ENCODE results near the gene TMEM179. TPM values are rescaled to one million over a fixed set of nuclear protein-coding genes. Genes with fewer than 3 reads are reported as not detected.

TMEM179 gene
- total and polyA plus RNA-seq, 2 of the 8 experiments (the other 6 are each of a cell fraction or from before 2014, with no cell fraction given), result 2.9 to 4.0 TPM

- FAIRE-seq (no peak), DNase-seq (ENCODE audit: low read depth in 1 of 2, low spot score in 2 of 2) (no peak)
- Histone ChIP-seq H3K56ac (replicated peaks; ENCODE audit: insufficient read length, low read depth, low read length) (no peak overlapping the region), H3K14ac (ENCODE audit: insufficient read length) (no peak overlapping the region), H2AFZ (ENCODE audit: low read length) (no peak overlapping the region), H3K4me1 (replicated peaks in 1 of 4; ENCODE audit: control insufficient read depth in 3 of 4, insufficient read depth in 4 of 4, low read length in 3 of 4) (no peaks in the 10 kb centered on the region; a peak in 1 of 7 replicates), H3K4me2 (ENCODE audit: insufficient read depth in 1 of 2, low read depth in 2 of 2, low read length in 2 of 2) (no peak overlapping the region), H2AK5ac (ENCODE audit: low read depth, low read length) (no peak overlapping the region), H2BK12ac (ENCODE audit: low read depth, low read length) (no peak overlapping the region), H3K4me3 (ENCODE audit: extremely low read depth in 1 of 4, insufficient read depth in 2 of 4, low read depth in 3 of 4, low read length in 4 of 4) (no peak overlapping the region), H3K23me2 (ENCODE audit: low read depth, low read length) (no peaks in the 10 kb centered on the region), H3K27ac (ENCODE audit: low read depth, low read length) (no peak overlapping the region), H4K91ac (replicated peaks; ENCODE audit: insufficient read length, low read length) (no peak overlapping the region), H2BK5ac (ENCODE audit: low read depth, low read length) (no peak overlapping the region), H4K20me1 (replicated peaks in 1 of 2; ENCODE audit: control insufficient read depth in 1 of 2, insufficient read depth in 2 of 2, low read length in 2 of 2) (peaks cover 0 to 6% of the 10 kb centered on the region in 2 experiments), H4K8ac (ENCODE audit: extremely low read depth, insufficient read depth, low read length) (no peak overlapping the region), H3K18ac (ENCODE audit: extremely low read depth, low read length) (no peak overlapping the region), H3K36me3 (ENCODE audit: control insufficient read depth in 2 of 4, insufficient read depth in 4 of 4, low read length in 3 of 4) (no peaks in the 10 kb centered on the region; a peak in 1 of 8 replicates), H3K23ac (ENCODE audit: insufficient read length) (no peak overlapping the region), H3K4ac (replicated peaks; ENCODE audit: insufficient read length, low read depth, low read length) (no peak overlapping the region), H4K5ac (ENCODE audit: insufficient read length, low read depth, low read length) (no peak overlapping the region), H2BK120ac (replicated peaks; ENCODE audit: low read depth, low read length) (no peak overlapping the region), H3K9ac (replicated peaks in 1 of 4; ENCODE audit: extremely low read depth in 1 of 4, low read depth in 3 of 4, low read length in 3 of 4) (no peak overlapping the region), H3K79me2 (ENCODE audit: control insufficient read depth in 1 of 2, insufficient read depth in 2 of 2, low read length in 2 of 2) (no peaks in the 10 kb centered on the region), H2BK15ac (ENCODE audit: low read length) (no peak overlapping the region), H3K79me1 (ENCODE audit: low read depth, low read length) (peaks cover 4% of the 10 kb centered on the region; the same call in 1 of the 2 replicates), H3K27me3 (replicated peaks in 1 of 4; ENCODE audit: control insufficient read depth in 3 of 4, extremely low read depth in 1 of 4, insufficient read depth in 3 of 4, low read length in 3 of 4) (no peaks in the 10 kb centered on the region), H2BK20ac (ENCODE audit: low read length) (no peak overlapping the region), H3K9me3 (ENCODE audit: insufficient read depth in 2 of 2, low read depth in 1 of 2, low read length in 1 of 2) (no peaks in the 10 kb centered on the region)
- CTCF ChIA-PET (ENCODE audit: partially characterized antibody), result interaction anchor here (1.3 kb wide), 1 partner anchor 520 kb away, joined by 4 read pairs; no protein-coding TSS in a partner anchor
- WGBS, 2 experiments (ENCODE audit: extremely low coverage in 1 of 2, insufficient coverage in 1 of 2, insufficient read length in 1 of 2, insufficient replicate concordance in 2 of 2, low coverage in 1 of 2, low lambda C conversion rate in 2 of 2, missing lambda C conversion rate in 1 of 2), result 92% methylated on average over 5 of the region's 6 CpGs; no CpG with 5 or more reads in 1 of the 2 experiments
- POLR2A ChIA-PET (ENCODE audit: partially characterized antibody), result no interaction called here
- TF ChIP-seq NRF1 (IDR thresholded peaks at IDR 0.05; ENCODE audit: low read depth, low read length), result no peak
- no peak for TF ChIP-seq RBBP5 (IDR thresholded peaks at IDR 0.05; ENCODE audit: borderline replicate concordance, low read depth, low read length)
- TF ChIP-seq TEAD4 (IDR thresholded peaks at IDR 0.05; ENCODE audit: low read depth, low read length), result no peak
- TF ChIP-seq TCF12 (IDR thresholded peaks at IDR 0.05; ENCODE audit: low read depth, low read length), result no peak
- TF ChIP-seq GABPA (IDR thresholded peaks at IDR 0.05; ENCODE audit: borderline replicate concordance, insufficient read depth, low read length), result no peak
- no peak for TF ChIP-seq SIN3A (conservative IDR thresholded peaks at IDR 0.05 in 1 of 2, IDR thresholded peaks at IDR 0.05 in 1 of 2; ENCODE audit: low read depth in 1 of 2, low read length in 2 of 2)
- TF ChIP-seq RNF2 (IDR thresholded peaks at IDR 0.05; ENCODE audit: borderline replicate concordance, low read depth, low read length, missing control alignments, poor library complexity, severe bottlenecking), result no peak
- TF ChIP-seq NANOG (IDR thresholded peaks at IDR 0.05; ENCODE audit: insufficient read depth, low read depth, low read length, poor library complexity, severe bottlenecking), result no peak
- no peak for TF ChIP-seq CBX8 (IDR thresholded peaks at IDR 0.05; ENCODE audit: borderline replicate concordance, low read depth, low read length)
- TF ChIP-seq CEBPB (IDR thresholded peaks at IDR 0.05; ENCODE audit: low read depth, low read length), result no peak
- TF ChIP-seq KDM4A (IDR thresholded peaks at IDR 0.05; ENCODE audit: low read depth, low read length, severe bottlenecking), result no peak
- no peak for TF ChIP-seq SRF (IDR thresholded peaks at IDR 0.05; ENCODE audit: low read depth, low read length)
- TF ChIP-seq GTF2F1 (IDR thresholded peaks at IDR 0.05; ENCODE audit: borderline replicate concordance, low read depth, low read length), result no peak
Observed at GRCh38 chr14:104595911-104596450, 8.6 kb downstream of the TMEM179 start.

All from H1 (cell line).